HepG2 (cell line): ENCODE results near the gene TSSK3. TPM values are rescaled to one million over a fixed set of nuclear protein-coding genes. Genes with fewer than 3 reads are reported as not detected.

ENCODE experiments used
- BORCS8-MEF2B ChIP-seq: sonication (generic); formaldehyde crosslinking; IDR thresholded peaks from 2 replicates; pipeline ENCODE4 v1.8.0; 2022; ENCODE audit warnings: mild to moderate bottlenecking, missing genetic modification reagents
- GATA4 ChIP-seq: sonication (generic); IDR thresholded peaks from 2 replicates; pipeline ENCODE4 v1.6.1; 2016; ENCODE audit warnings: antibody characterized with exemption, low read depth, borderline replicate concordance
- HOXA5 ChIP-seq: sonication (generic); formaldehyde crosslinking; IDR thresholded peaks from 2 replicates; pipeline ENCODE4 v1.4.0; 2020; ENCODE audit warnings: missing genetic modification reagents
- MLXIP ChIP-seq: sonication (generic); formaldehyde crosslinking; IDR thresholded peaks from 2 replicates; pipeline ENCODE4 v1.9.0; 2021; ENCODE audit warnings: missing genetic modification reagents, borderline replicate concordance
- MYNN ChIP-seq: sonication (generic); formaldehyde crosslinking; IDR thresholded peaks from 2 replicates; pipeline ENCODE4 v1.4.0; 2020; ENCODE audit warnings: mild to moderate bottlenecking, low read depth, missing genetic modification reagents
- NR2C2 ChIP-seq: sonication (generic); formaldehyde crosslinking; IDR thresholded peaks from 2 replicates; pipeline ENCODE4 v1.4.0; 2020; ENCODE audit warnings: missing genetic modification reagents, mild to moderate bottlenecking, moderate library complexity, borderline replicate concordance
- PCBP1 ChIP-seq: fragments of 200-400 bp; formaldehyde crosslinking; IDR thresholded peaks from 2 replicates; pipeline ENCODE4 v1.6.1; 2017; ENCODE audit warnings: mild to moderate bottlenecking, low read depth, low read length, borderline replicate concordance
- SP140L ChIP-seq: sonication (generic); formaldehyde crosslinking; IDR thresholded peaks from 2 replicates; pipeline ENCODE4 v1.4.0; 2020; ENCODE audit warnings: missing genetic modification reagents, borderline replicate concordance
- TRIM24 ChIP-seq: sonication (generic); formaldehyde crosslinking; IDR thresholded peaks from 2 replicates; pipeline ENCODE4 v1.8.0; 2022; ENCODE audit warnings: mild to moderate bottlenecking, missing genetic modification reagents
- ZNF281 ChIP-seq: sonication (generic); formaldehyde crosslinking; IDR thresholded peaks from 2 replicates; pipeline ENCODE4 v1.4.0; 2020; ENCODE audit warnings: missing genetic modification reagents, borderline replicate concordance
- ZNF34 ChIP-seq: sonication (generic); formaldehyde crosslinking; IDR thresholded peaks from 2 replicates; pipeline ENCODE4 v1.4.0; 2020; ENCODE audit warnings: mild to moderate bottlenecking, missing genetic modification reagents, borderline replicate concordance
- ZNF879 ChIP-seq: sonication (generic); formaldehyde crosslinking; IDR thresholded peaks from 2 replicates; pipeline ENCODE4 v1.8.1; 2023; ENCODE audit warnings: missing genetic modification reagents
- polyA plus RNA-seq, 8 experiments: library from polyadenylated mRNA; depleted of rRNA in 3 of 8; stranded (reverse) in 7 of 8; unstranded in 1 of 8; fragments of >200 nt; fragmentation: Illumina TruSeq in 4 of 8; extraction: Trizol in 4 of 8; gene quantifications; 2 replicates each; pipeline versions ENCODE4 v1.2.1 to v1.2.3, GENCODE V29; 2011 to 2016; ENCODE audit warnings: low read depth in 4 of 8, missing spikeins in 1 of 8, mixed read lengths in 1 of 8; ENCODE audit not compliant: insufficient read depth in 1 of 8
- total RNA-seq, 5 experiments: library from RNA; depleted of rRNA; stranded (reverse); fragments of >200 nt; fragmentation: Illumina TruSeq; extraction: Trizol; gene quantifications; 2 replicates each; pipeline ENCODE4 v1.2.3, GENCODE V29; 2016; ENCODE audit warnings: low read depth in 1 of 5
- TF ChIP-seq, protein P1 (sequence below): sonication (generic); formaldehyde crosslinking; IDR thresholded peaks from 2 replicates; pipeline ENCODE4 v1.5.0; 2020; ENCODE audit warnings: missing genetic modification reagents, mild to moderate bottlenecking, borderline replicate concordance
- TF ChIP-seq, protein P2 (sequence below): IDR thresholded peaks from 2 replicates; pipeline ENCODE4 v1.6.1; 2016; ENCODE audit warnings: missing biosample characterization, missing genetic modification reagents, low read depth
- TF ChIP-seq, protein P3 (sequence below): sonication (generic); formaldehyde crosslinking; IDR thresholded peaks from 2 replicates; pipeline ENCODE4 v1.8.0; 2022; ENCODE audit warnings: mild to moderate bottlenecking, missing genetic modification reagents, moderate library complexity
- TF ChIP-seq, protein P4 (sequence below): sonication (generic); formaldehyde crosslinking; conservative IDR thresholded peaks from 2 replicates; pipeline ENCODE4 v1.8.0; 2022; ENCODE audit warnings: mild to moderate bottlenecking, moderate library complexity, missing genetic modification reagents

TSSK3 gene
- total and polyA plus RNA-seq, 2 of the 13 experiments (the other 11 are each of a cell fraction or from before 2014, with no cell fraction given) = 1.0 to 1.1 TPM

GRCh38 chr1:32321712-32322291 is 40.5 kb upstream of the TSSK3 start (continued):
- TF ChIP-seq ZNF281 (CRISPR knock-in tag) = no peak
- TF ChIP-seq MLXIP (CRISPR knock-in tag) = no peak
- TF ChIP-seq PCBP1 = no peak
- no peak for TF ChIP-seq SP140L (CRISPR knock-in tag)
- TF ChIP-seq, protein P1, sequence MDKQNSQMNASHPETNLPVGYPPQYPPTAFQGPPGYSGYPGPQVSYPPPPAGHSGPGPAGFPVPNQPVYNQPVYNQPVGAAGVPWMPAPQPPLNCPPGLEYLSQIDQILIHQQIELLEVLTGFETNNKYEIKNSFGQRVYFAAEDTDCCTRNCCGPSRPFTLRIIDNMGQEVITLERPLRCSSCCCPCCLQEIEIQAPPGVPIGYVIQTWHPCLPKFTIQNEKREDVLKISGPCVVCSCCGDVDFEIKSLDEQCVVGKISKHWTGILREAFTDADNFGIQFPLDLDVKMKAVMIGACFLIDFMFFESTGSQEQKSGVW (CRISPR knock-in tag) = no peak
- TF ChIP-seq, protein P2, sequence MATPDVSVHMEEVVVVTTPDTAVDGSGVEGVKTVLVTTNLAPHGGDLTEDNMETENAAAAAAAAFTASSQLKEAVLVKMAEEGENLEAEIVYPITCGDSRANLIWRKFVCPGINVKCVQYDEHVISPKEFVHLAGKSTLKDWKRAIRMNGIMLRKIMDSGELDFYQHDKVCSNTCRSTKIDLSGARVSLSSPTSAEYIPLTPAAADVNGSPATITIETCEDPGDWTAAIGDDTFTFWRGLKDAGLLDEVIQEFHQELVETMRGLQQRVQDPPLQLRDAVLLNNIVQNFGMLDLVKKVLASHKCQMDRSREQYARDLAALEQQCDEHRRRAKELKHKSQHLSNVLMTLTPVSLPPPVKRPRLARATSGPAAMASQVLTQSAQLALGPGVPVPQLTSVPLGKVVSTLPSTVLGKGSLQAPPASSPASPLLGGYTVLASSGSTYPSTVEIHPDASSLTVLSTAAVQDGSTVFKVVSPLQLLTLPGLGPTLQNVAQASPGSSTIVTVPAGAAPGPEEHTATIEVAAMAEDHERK = no peak
- no peak for TF ChIP-seq ZNF879 (CRISPR knock-in tag)
- no peak for TF ChIP-seq GATA4
- TF ChIP-seq, protein P3, sequence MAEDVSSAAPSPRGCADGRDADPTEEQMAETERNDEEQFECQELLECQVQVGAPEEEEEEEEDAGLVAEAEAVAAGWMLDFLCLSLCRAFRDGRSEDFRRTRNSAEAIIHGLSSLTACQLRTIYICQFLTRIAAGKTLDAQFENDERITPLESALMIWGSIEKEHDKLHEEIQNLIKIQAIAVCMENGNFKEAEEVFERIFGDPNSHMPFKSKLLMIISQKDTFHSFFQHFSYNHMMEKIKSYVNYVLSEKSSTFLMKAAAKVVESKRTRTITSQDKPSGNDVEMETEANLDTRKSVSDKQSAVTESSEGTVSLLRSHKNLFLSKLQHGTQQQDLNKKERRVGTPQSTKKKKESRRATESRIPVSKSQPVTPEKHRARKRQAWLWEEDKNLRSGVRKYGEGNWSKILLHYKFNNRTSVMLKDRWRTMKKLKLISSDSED = no peak
- TF ChIP-seq MYNN (CRISPR knock-in tag) = no peak
- 0 out of 2 replicates have a peak, but pooled peaks have one; percentile 25 for TF ChIP-seq TRIM24 (CRISPR knock-in tag)
- peak; percentile 27; the same call in 1 of the 2 replicates for TF ChIP-seq NR2C2 (CRISPR knock-in tag)
- no peak for TF ChIP-seq BORCS8-MEF2B (CRISPR knock-in tag)
- TF ChIP-seq, protein P4, sequence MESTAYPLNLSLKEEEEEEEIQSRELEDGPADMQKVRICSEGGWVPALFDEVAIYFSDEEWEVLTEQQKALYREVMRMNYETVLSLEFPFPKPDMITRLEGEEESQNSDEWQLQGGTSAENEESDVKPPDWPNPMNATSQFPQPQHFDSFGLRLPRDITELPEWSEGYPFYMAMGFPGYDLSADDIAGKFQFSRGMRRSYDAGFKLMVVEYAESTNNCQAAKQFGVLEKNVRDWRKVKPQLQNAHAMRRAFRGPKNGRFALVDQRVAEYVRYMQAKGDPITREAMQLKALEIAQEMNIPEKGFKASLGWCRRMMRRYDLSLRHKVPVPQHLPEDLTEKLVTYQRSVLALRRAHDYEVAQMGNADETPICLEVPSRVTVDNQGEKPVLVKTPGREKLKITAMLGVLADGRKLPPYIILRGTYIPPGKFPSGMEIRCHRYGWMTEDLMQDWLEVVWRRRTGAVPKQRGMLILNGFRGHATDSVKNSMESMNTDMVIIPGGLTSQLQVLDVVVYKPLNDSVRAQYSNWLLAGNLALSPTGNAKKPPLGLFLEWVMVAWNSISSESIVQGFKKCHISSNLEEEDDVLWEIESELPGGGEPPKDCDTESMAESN (CRISPR knock-in tag) = no peak
- TF ChIP-seq ZNF34 (CRISPR knock-in tag) = no peak
- TF ChIP-seq HOXA5 (CRISPR knock-in tag) = peak; percentile 72; the same call in 1 of the 2 replicates
